Measurements from ENCODE around the gene MAST1.

MAST1 gene

DNA sequence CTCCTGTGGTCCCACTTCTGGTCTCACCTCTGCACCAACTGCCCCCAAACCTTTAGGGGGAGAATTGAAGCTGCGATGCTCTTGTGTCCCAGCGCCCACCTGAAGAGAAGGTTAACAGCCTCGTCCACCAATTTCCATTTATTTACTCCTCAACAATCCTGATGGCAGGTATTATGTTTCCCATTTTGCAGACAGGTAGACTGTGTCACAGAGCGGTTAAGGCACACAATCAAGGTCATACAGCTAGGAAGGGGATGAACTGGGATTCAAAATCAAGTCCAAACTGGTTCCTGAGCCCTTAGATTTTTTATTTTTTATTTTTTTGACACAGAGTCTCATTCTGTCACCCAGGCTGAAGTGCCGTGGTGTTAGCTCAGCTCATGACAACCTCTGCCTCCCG, 36.8 kb downstream of the MAST1 start (continued):
- TF ChIP-seq, protein P1, sequence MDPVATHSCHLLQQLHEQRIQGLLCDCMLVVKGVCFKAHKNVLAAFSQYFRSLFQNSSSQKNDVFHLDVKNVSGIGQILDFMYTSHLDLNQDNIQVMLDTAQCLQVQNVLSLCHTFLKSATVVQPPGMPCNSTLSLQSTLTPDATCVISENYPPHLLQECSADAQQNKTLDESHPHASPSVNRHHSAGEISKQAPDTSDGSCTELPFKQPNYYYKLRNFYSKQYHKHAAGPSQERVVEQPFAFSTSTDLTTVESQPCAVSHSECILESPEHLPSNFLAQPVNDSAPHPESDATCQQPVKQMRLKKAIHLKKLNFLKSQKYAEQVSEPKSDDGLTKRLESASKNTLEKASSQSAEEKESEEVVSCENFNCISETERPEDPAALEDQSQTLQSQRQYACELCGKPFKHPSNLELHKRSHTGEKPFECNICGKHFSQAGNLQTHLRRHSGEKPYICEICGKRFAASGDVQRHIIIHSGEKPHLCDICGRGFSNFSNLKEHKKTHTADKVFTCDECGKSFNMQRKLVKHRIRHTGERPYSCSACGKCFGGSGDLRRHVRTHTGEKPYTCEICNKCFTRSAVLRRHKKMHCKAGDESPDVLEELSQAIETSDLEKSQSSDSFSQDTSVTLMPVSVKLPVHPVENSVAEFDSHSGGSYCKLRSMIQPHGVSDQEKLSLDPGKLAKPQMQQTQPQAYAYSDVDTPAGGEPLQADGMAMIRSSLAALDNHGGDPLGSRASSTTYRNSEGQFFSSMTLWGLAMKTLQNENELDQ (tag by site-specific recombination; IDR thresholded peaks at IDR 0.05; ENCODE audit: low read depth): no peak
- no peak for TF ChIP-seq ZBTB20 (tag by site-specific recombination; IDR thresholded peaks at IDR 0.05)
- TF ChIP-seq ZNF664 (tag by site-specific recombination; IDR thresholded peaks at IDR 0.05): no peak
- no peak for TF ChIP-seq ZNF121 (tag by site-specific recombination; IDR thresholded peaks at IDR 0.05)
- TF ChIP-seq KLF9 (tag by site-specific recombination; IDR thresholded peaks at IDR 0.05; ENCODE audit: low read depth): no peak
- no peak for TF ChIP-seq ZNF561 (tag by site-specific recombination; IDR thresholded peaks at IDR 0.05; ENCODE audit: borderline replicate concordance)
- TF ChIP-seq ZNF214 (tag by site-specific recombination; IDR thresholded peaks at IDR 0.05; ENCODE audit: borderline replicate concordance): no peak
- TF ChIP-seq, protein P2, sequence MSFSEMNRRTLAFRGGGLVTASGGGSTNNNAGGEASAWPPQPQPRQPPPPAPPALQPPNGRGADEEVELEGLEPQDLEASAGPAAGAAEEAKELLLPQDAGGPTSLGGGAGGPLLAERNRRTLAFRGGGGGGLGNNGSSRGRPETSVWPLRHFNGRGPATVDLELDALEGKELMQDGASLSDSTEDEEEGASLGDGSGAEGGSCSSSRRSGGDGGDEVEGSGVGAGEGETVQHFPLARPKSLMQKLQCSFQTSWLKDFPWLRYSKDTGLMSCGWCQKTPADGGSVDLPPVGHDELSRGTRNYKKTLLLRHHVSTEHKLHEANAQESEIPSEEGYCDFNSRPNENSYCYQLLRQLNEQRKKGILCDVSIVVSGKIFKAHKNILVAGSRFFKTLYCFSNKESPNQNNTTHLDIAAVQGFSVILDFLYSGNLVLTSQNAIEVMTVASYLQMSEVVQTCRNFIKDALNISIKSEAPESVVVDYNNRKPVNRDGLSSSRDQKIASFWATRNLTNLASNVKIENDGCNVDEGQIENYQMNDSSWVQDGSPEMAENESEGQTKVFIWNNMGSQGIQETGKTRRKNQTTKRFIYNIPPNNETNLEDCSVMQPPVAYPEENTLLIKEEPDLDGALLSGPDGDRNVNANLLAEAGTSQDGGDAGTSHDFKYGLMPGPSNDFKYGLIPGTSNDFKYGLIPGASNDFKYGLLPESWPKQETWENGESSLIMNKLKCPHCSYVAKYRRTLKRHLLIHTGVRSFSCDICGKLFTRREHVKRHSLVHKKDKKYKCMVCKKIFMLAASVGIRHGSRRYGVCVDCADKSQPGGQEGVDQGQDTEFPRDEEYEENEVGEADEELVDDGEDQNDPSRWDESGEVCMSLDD (tag by site-specific recombination; IDR thresholded peaks at IDR 0.05): no peak
- TF ChIP-seq ZNF571 (tag by site-specific recombination; IDR thresholded peaks at IDR 0.05): no peak
- no peak for TF ChIP-seq HOXA7 (CRISPR knock-in tag; IDR thresholded peaks at IDR 0.05; ENCODE audit: borderline replicate concordance)

DNA sequence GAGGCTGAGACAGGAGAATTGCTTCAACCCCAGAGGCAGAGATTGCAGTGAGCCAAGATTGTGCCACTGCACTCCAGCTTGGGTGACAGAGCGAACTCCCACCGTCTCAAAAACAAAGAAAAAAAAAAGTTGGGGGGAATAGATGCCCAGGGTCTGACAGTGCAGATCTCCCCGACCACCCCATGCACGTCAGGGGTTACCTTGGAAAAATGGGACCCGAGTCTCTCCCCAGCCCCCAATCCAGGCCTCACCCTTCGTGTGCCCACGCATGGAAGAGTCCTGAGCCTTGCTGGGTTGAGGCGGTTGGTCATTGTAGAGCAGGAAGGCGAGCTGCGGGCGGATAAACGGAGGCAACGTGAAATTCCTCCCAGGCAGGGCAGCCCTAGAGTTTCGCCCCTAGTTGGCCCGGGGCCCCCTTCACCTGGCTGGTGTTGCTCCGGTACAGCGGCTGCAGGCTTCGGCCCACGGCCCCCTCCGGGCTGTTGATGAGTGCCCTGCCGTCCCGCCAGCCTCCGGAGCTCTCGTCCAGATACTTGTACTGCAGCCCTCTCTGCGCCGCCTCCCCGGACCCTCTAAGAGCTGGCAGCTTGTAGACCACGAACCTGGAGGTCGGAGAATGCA, 42.3 kb downstream of the MAST1 start:
- POLR2A ChIA-PET: interaction anchor here (0.8 to 4.2 kb wide), 11 partner anchors 8 to 204 kb away, joined by 3 to 42 read pairs (median 5); partner anchors contain the start of genes CALR, FARSA, GCDH and JUNB
- Histone ChIP-seq H3K9me3 (ENCODE audit: control insufficient read depth, insufficient read depth, low read depth, low read length) (no peaks in the 10 kb centered on the region), H3K27ac (ENCODE audit: extremely low read depth, low read depth, low read length) (peak overlapping the region; percentile 66; the same call in 1 of the 2 replicates), H3K4me3 (ENCODE audit: low read depth, low read length) (peak overlapping the region; percentile 84), H3K36me3 (ENCODE audit: control insufficient read depth in 2 of 2, insufficient read depth in 1 of 2, low read length in 2 of 2) (peaks cover 0 to 14% of the 10 kb centered on the region in 2 experiments; a peak in 2 of 3 replicates), H3K4me1 (ENCODE audit: control insufficient read depth, insufficient read depth, low read length) (no peaks in the 10 kb centered on the region)
- CTCF ChIA-PET: interaction anchor here (0.6 to 4.0 kb wide), 9 partner anchors 10 to 224 kb away, joined by 3 to 29 read pairs (median 3); partner anchors contain the start of gene GCDH
- no peak for TF ChIP-seq ZNF558 (tag by site-specific recombination; IDR thresholded peaks at IDR 0.05)
- no peak for TF ChIP-seq ZNF324 (tag by site-specific recombination; IDR thresholded peaks at IDR 0.05)
- TF ChIP-seq ZNF2 (tag by site-specific recombination; IDR thresholded peaks at IDR 0.05): no peak
- no peak for TF ChIP-seq ZNF133 (tag by site-specific recombination; IDR thresholded peaks at IDR 0.05)
- TF ChIP-seq ZNF16 (tag by site-specific recombination; IDR thresholded peaks at IDR 0.05; ENCODE audit: low read depth): no peak
- no peak for TF ChIP-seq ZNF184 (tag by site-specific recombination; IDR thresholded peaks at IDR 0.05)
- no peak for TF ChIP-seq ZNF624 (tag by site-specific recombination; IDR thresholded peaks at IDR 0.05)
- peak; percentile 85 for TF ChIP-seq ZBTB17 (tag by site-specific recombination; IDR thresholded peaks at IDR 0.05)
- TF ChIP-seq, protein P3, sequence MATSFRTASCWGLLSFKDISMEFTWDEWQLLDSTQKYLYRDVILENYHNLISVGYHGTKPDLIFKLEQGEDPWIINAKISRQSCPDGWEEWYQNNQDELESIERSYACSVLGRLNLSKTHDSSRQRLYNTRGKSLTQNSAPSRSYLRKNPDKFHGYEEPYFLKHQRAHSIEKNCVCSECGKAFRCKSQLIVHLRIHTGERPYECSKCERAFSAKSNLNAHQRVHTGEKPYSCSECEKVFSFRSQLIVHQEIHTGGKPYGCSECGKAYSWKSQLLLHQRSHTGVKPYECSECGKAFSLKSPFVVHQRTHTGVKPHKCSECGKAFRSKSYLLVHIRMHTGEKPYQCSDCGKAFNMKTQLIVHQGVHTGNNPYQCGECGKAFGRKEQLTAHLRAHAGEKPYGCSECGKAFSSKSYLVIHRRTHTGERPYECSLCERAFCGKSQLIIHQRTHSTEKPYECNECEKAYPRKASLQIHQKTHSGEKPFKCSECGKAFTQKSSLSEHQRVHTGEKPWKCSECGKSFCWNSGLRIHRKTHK (tag by site-specific recombination; IDR thresholded peaks at IDR 0.05): no peak
- no peak for TF ChIP-seq ZNF202 (tag by site-specific recombination; IDR thresholded peaks at IDR 0.05; ENCODE audit: borderline replicate concordance)
- TF ChIP-seq ZNF341 (tag by site-specific recombination; IDR thresholded peaks at IDR 0.05; ENCODE audit: low read depth): no peak; the same call in 1 of the 2 replicates
- TF ChIP-seq, protein P4, sequence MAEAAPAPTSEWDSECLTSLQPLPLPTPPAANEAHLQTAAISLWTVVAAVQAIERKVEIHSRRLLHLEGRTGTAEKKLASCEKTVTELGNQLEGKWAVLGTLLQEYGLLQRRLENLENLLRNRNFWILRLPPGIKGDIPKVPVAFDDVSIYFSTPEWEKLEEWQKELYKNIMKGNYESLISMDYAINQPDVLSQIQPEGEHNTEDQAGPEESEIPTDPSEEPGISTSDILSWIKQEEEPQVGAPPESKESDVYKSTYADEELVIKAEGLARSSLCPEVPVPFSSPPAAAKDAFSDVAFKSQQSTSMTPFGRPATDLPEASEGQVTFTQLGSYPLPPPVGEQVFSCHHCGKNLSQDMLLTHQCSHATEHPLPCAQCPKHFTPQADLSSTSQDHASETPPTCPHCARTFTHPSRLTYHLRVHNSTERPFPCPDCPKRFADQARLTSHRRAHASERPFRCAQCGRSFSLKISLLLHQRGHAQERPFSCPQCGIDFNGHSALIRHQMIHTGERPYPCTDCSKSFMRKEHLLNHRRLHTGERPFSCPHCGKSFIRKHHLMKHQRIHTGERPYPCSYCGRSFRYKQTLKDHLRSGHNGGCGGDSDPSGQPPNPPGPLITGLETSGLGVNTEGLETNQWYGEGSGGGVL (tag by site-specific recombination; IDR thresholded peaks at IDR 0.05): no peak
- no peak for TF ChIP-seq ZNF19 (tag by site-specific recombination; IDR thresholded peaks at IDR 0.05; ENCODE audit: low read depth)
- TF ChIP-seq ZNF335 (tag by site-specific recombination; conservative IDR thresholded peaks at IDR 0.05): no peak
- TF ChIP-seq, protein P5, sequence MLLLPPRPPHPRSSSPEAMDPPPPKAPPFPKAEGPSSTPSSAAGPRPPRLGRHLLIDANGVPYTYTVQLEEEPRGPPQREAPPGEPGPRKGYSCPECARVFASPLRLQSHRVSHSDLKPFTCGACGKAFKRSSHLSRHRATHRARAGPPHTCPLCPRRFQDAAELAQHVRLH (tag by site-specific recombination; IDR thresholded peaks at IDR 0.05): peak; percentile 76
- TF ChIP-seq, protein P6, sequence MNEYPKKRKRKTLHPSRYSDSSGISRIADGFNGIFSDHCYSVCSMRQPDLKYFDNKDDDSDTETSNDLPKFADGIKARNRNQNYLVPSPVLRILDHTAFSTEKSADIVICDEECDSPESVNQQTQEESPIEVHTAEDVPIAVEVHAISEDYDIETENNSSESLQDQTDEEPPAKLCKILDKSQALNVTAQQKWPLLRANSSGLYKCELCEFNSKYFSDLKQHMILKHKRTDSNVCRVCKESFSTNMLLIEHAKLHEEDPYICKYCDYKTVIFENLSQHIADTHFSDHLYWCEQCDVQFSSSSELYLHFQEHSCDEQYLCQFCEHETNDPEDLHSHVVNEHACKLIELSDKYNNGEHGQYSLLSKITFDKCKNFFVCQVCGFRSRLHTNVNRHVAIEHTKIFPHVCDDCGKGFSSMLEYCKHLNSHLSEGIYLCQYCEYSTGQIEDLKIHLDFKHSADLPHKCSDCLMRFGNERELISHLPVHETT (tag by site-specific recombination; IDR thresholded peaks at IDR 0.05): peak; percentile 27; the same call in 1 of the 2 replicates
